GM19468 (cell line): ENCODE measurements around the gene KCNE1.

Experiments used
- ATAC-seq: cut with Tn5 transposase; IDR thresholded peaks from one replicate; pipeline ENCODE4 v1.9.1; 2021; ENCODE audit warnings: mild to moderate bottlenecking, moderate library complexity, moderate number of reproducible peaks; ENCODE audit not compliant: unreplicated experiment; ENCODE audit errors: extremely low read depth

KCNE1 gene

DNA sequence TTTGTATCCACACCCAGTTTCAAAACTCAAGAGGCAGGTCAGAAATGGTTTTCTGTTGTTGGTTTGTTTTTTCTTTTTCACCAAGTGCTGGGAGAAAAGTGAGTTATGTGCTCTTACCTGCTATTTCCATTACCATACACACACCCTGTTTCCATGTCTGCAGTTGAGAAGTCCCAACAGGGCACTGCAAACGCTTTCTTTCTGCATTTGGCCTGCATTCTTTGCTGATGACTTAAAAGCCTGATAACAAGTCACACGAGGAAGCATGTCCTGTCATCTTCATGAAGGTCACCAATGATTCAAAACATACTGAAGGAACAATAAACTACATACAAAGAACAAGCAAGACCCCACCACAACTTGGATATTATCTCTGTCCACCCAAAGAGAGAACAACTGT lies 24.8 kb upstream of the KCNE1 start:
- no peak for ATAC-seq

DNA sequence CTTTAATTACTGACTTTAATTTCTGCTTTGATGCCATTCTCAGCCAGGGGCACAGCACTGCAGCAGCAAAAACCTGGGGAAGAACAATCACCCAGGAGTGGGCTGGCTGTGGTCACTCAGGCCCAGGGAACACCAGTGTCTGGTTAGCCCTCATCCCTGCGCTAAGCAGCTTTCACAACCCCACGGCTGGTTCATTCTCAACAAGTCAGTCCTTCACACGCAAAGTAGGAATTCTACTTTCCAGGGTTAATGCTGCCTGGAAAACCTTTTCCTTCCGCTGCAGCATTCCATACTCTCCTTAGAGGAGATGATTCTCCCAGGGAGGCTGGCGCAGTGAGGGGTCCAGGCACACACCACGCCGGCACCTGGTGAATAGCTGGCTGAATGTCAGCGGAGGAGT lies 24.3 kb upstream of the KCNE1 start:
- no peak for ATAC-seq

DNA sequence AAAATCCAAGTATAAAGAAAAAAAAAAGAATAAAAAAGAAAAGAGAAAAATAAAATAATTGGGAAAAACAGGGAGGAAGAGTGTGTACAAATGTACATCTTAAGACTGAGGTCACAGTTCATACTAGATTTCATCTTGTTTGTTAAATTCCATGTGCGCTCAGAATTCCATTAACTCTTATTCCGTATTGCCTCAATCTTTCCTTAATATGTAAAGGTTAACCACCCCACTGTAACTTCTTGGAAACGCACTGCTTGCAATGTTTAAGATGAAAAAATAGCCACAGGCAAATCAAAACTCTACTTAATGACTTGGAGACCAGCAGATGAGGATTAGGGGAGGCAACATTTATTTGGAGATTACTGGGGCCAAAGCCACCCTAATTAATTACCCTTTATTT lies 23.9 kb upstream of the KCNE1 start:
- no peak for ATAC-seq

DNA sequence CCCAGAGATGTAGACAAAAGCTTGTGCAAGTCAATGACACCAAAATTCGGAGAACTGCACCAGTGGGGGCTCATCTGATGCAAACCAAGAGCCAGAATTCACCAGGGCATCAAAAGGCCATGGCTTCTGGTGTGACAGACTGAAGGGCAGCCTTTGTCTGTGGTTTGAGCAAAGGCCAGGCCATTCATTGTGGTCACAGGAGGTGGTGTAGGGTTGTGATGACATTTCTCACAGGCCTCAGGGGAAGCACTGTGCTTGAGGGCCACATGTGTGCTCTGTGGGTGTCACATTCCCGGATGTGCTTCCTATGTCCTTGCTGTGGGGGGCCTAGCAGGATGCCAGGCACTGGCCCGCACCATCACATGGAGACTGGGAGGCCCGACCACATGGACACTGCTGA lies 22.5 kb upstream of the KCNE1 start:
- no peak for ATAC-seq

DNA sequence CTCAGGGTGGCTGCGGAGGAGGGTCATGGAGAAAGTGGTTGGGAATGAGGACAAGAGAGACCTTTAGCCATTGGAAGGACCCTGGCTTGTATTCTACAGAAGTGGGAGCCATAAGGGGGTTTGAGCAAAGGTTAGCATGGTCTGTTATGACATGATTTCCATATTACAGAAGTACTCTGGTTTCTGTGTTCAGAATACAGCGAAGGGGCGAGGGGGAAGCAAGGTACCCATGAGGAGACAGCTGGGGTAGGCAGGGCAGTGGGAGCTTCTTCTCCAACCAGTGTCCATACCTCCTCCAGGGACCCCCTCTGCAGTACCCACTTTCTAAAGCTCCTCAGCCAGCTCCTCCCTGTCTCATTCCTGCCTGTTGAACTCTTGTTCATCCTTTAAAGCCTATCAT lies 21.9 kb upstream of the KCNE1 start:
- no peak for ATAC-seq

DNA sequence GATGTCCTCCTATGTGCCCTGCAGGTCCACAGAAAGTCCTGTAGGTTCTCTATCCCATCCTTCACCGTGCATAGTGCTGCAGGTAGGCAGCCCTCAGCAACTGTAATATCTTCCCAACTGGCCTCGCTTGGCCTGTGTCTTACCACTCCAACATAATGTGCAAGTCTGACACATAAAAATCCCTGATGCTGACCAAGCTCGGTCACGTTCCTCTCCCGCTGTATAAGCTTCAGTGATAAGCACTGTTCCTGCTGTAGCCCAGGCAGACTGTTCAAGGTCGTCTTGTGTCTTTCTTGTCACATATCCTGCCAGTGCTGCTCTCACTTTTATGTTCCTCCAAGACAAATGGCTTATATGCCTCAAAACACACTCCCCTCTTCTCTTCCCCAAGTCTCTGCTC lies 19.4 kb upstream of the KCNE1 start:
- ATAC-seq = no peak

DNA sequence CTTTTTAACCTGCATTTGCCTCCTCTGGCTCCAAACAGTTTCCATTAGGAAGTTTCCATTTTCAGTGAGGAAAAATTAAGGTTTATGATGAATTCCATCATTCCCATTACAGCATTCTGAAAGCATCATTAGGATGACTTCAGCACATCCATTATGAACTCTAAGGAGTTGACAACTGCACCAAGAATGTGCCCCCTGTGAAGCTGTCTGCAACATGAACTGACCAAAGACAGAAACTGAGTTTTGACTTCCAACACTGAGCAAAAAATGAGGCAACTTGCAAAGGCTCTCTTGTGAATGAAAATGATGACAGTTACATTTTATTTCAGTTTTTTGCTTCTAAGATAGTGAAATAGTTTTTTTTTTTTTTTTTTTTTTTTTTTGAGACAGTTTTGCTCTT lies 18.3 kb upstream of the KCNE1 start:
- no peak for ATAC-seq

DNA sequence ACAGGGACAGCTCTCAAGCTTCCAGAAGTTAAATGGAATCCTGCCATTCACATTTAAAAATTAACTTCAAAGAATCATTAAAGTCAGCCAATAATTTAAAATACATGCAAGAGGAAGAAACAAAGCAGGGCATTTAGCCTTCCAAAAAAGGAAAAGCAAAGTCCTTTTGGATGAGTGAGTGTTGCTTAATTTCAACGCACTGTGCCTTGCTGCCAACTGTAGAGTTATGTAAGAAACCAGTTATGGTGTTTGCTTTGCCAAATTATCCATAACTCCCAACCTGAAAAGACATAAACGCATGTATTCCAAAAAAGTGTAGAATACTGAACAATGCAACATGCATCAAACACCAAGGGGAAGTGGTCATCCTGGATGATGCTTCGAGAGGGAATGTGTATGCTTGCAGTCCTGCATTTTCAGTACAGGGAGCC lies 16.1 kb upstream of the KCNE1 start:
- no peak for ATAC-seq

DNA sequence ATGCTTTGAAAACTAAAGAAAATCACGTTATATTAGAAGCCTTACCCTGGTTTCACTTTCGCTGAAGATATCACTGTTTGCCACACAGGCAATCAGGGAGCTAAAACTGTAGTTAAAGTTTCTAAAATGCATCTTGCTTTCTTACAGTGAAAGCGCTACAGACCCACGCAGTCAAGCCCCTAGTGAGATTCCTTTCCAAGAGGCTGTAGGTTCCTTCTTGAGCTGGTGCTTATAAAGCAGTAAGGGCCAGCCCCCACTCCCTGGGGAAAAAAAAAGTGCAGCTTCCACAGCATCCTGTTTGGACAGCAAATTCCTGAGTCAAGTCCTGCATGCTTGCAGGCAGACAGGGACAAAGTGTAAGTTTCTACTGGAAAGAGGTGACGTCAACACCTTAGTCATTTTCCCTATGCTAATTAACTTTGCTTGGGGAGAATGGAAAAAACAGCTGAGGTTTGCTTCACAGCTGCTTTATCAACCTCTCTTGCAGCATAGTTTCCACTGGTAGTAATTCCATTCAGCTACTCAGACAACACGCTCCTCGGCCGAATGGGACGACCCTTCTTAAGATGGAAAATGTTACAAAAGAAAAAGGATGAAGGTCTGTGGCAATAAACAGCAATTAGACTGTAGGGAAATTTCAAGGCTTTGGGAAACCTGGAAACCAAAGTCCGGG lies 14.7 kb upstream of the KCNE1 start:
- ATAC-seq = no peak

DNA sequence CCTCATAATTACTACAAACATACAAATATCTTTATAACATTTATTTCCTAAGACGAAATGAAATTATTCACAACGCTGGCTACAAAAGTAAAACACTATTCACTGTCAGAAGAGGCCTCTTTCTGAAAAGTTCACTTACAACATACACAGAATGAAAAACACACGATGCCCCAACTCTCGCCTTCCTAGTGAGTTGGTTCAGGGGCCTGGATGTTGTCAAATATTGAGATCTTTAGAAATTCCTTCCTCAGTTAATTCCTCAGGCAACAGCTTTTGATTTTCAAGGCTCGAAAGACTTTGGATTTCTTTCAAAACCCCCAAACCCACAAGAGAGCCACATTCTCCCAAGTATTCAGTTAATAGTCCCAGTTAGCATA lies 14.2 kb upstream of the KCNE1 start:
- no peak for ATAC-seq

DNA sequence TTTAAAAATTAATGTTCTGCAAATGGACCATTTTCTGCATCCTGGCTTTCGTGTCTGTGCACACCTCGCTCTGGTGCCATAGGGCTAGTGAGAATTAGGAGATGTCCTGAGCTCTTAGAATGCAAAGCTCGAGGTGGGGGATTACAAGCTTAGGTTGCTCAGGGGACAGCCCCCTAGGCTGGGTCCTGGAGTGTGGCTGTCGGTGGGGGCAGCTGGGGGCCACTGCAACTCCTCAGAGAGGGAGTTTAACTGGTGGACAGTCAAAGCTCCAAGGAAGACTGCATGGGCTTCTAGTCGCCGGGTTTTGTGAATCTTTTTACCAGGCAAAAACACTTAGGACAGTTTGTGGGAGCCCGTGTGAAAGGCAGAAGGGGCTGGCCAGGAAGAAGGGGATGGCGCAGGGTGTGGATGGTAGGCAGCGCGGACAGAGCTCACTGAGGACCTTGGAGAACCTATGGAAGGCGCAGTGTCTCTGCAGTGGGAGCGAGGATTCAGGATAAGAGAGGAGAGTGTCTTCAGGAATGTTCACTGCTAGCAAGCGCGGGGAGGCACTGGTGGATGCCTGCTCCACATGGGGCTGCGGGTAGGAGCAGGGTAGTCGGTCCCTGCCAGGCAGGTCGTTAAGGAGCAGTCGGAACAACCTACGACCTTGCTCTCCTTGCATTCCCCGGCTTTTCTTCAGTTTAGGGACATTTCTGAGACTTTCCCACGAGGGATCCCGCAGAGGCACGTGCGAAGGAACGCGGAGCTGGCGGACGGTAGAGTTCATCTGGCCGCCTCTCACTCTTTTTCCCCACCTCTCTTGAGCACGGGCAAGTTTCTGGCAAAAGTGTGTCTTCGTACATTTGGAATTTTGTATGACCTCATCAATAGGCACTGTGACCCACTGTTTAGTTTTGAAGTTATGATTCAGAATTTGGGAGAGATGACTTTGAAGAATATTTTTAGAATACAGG lies 12.9 kb upstream of the KCNE1 start:
- ATAC-seq = no peak

DNA sequence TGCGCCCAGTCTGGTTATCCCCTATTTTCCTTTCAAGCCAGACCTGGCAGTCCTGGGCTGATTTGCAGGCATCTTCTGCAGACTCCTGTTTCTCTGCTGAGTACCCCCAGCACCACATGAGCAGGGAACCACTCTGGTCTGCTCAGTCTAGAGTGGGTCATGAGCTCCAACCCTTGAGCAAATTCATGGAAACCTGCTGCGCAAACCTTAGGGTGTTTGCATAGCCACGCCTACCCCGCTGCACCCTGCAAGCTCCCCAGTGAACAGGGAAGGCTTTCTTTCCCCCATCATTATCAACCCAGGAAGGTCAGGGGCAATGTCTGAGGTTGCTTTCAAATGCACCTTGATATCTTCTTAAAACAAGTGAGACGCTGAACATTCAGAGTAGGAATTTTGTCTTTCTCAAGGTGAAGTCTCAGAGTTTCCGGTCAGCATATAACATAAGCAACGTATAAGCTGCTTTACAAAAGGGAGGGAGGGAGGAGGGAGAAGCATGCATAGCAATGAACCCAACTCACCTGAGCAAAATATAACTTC lies 11.1 kb upstream of the KCNE1 start:
- ATAC-seq = no peak

DNA sequence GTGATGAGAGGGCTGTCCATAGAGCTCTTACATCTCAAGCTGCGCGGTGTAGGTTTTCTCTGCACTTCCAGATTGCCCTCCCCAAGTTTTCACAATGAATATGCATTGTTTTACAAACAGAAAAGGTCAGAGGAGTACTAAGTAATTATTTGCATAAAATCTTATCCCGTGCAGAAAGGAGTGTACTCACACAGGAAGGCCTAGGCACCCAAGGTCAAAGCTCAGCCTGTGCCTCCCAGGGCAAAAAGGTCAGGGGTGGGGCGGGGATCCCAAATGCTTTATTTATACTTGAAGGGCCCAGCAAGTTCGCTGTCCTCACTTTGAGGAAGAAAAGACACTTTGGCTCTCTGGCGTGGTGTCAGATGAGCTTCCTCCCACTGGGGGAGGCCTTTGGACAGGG lies 10.3 kb upstream of the KCNE1 start:
- ATAC-seq = no peak

DNA sequence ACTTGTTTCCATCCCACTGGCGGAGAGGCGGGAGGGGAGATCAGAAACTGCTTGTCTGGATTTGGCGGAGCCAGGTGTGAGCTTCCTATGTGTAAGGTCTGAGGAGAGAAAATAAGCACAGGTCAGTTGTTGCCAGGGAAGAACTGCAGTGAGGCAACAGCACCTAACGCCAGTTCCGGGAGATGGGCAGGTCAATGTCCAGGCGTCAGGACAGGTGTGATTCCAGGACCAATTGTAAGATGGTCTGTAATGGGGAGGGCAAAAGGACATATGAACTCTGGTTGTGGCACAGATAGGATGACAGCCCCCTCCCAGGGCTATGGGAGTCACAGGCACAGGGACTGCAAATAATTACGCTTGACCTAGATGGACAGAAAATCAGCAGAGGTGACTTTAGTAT lies 9.6 kb upstream of the KCNE1 start:
- no peak for ATAC-seq

DNA sequence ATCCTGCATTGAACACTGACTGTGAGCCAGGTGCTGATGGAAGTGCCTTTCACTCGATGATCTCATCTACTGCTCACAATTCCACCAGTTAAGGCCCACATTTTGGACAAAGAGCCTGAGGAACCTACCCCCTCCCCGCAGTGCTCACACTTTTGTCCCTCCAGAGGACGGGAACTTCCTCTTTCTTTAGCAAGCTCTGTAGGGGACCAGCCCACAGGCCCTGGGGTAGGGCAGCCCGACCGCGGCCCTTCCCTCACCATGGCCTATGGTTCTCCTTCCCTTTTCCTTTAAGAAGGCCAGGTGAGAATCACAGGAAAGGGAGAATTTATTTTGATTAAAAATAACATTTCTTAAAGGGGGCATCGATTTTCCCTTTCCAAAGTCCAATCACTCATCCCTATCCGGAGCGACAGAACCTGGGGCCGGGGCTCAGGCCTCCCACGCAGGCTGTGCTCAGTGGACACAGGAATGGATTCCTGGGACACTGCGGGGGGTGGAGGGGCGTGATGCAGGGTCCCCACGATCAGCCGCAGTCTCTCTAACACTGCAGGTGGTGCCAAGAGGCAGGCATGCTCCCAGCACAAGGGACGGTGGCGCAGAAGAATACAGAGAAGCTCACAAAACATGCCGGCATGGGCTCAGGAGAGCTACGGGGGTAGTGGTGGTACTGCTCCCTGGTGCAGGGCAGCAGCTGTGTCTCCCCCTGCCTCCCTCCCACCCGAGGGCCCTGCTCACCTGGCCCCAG lies 8.9 kb upstream of the KCNE1 start:
- ATAC-seq = no peak

DNA sequence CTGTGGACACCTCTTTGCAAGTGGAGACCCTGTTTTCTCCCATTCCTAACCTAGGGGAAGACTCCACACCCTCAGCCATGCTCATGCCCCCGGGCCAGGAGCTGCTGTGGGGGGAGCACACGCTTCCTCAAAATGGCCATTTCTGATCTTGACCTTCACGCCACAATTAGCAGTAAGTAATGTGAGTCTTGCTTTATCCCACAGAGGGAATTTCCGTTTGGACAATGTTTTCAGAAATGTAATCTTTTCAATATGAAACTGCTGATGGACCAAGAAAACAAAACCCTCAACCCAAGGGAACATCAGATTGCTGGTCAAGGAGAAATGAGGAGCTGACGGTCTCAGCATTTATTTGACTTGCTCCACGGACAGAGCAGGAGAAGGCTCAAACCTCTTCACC lies 8.3 kb upstream of the KCNE1 start:
- ATAC-seq = no peak

DNA sequence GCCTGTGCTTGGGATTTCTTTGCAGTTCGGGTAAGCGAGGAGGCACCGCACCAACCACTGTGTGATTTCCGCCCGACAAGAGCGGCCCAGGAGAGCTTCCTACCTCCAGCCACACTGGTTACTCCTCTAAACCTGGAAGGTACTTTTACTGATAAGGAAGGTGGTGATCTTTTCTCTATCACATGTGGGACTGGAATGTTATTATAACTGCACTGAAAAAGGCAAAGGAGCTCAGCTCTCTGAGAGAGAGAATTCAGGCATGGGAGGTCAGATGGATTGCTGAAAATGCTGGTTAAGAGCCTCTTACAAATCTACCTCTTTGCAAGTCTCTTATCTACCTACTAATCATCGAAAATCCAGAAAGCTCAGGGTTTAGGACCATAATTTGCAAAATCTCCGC lies 7.7 kb upstream of the KCNE1 start:
- ATAC-seq = no peak

DNA sequence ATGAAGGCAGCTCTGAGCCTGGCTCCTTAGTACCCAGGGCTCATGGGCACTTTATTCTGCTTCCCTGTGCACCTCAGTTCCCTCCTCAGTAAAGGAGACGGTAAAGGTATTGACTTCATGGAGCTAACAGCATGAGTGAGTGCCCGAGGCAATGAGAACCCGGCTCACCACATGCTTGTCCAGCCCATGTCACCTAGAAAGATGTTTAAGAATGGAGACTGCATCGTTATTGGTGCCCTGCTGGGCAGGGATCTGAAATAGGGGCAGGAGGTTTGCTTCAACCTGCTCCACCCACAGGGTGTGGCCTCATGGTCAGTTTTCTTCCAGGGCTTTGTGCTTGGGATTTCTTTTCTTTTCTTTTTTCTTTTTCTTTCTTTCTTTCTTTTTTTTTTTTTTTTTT lies 7.0 kb upstream of the KCNE1 start:
- no peak for ATAC-seq

DNA sequence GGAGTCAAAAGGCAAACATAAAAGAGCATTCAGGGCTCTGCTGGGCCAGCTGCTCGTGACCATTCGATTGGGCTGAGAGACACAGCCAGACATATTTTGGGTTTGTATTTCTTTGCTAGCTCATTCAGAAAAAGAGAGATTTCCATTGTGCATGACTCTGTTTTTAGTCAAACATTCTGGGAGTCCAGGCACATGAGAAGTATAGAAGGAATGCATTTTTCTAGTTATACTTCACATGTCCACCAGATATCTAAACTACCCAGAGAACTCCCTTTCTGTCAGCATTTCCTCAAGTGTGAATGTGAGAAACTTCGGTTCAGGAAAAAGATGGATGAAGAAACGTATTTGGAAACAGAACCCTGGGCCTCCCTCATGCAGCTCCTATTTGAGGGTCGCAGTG lies 6.3 kb upstream of the KCNE1 start:
- no peak for ATAC-seq

DNA sequence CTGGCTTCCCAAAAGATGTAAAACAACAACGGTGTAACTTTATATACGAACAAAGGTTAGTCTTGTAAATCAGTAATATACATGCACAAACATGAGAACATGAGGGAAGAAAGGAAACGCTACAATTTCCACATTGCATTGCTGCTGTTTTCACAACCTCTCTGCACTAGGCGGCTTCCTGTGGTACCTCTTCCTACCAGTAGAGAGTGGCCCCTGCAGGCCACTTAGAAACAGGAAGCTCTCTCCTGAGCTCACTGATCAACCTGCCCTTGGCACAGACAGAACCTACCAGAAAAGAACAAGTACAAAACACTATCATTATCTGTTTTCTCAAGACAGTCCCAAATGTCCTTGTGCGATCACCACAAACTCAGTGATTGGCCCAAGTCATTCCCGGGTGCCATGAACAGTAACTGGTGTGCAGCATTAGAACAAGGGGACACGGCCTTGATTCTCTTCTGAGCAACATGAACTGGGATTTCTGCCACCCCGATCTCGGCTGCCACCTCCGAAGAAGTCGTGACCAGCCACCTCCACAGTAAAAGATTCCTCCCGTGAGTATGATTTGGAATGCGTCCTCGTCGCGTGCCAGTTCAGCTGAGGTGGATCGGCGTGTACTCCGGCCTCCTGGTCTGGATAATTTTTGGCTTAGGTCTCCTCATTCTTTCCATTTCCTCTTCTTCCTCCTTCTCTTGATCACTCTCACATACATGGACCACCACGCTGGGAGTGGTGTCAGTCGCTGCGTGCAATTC lies 5.7 kb upstream of the KCNE1 start:
- no peak for ATAC-seq
